Measurements from ENCODE around the gene HHIPL1. TPM values are rescaled to one million over a fixed set of nuclear protein-coding genes. Genes with fewer than 3 reads are reported as not detected.

The HHIPL1 gene
- polyA plus RNA-seq (ENCODE audit: insufficient read length in 4 of 4): 1 to 10 TPM; 1.7 to 2.0 (median 1.8) TPM

DNA sequence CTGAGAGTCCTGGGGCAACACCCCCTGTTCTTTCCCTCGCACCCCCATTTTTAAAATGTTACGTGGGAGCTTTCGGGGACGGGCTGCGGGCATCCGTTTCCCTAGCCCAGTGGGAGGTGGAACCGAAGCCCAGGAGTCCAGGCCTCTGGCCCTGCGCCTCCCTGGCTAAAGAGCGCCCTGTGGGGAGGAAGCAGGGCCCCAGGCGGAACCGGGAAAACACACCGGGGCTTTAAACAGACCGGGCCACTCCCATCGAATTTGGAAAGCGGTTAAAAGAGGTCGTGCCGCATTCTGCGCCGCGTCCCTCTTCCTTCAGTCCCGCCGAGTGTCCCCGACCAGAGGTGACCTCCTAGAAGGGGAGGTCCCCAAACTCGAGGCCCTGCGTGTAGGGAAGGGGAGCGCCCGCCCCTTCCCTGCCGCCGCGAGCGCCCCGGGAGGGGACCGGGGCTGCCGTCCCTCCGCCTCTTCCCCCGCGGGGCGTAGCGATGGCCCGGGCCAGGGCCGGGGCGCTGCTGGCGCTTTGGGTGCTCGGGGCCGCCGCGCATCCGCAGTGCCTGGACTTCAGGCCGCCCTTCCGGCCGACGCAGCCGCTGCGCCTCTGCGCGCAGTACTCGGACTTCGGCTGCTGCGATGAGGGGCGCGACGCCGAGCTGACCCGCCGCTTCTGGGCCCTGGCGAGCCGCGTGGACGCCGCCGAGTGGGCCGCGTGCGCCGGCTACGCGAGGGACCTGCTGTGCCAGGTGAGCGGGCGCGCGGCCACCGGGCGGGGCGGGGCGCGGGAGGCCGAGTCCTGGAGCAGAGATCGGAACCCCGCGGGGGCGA, at the start of gene HHIPL1:
Gene HHIPL1, plus strand, starts transcription at position 407 of the 822 bp plus-strand sequence. Its CDS starts 79 bp downstream, at position 486.
- no peak for DNase-seq (ENCODE audit: low read depth in 4 of 4, low spot score in 3 of 4)

DNA sequence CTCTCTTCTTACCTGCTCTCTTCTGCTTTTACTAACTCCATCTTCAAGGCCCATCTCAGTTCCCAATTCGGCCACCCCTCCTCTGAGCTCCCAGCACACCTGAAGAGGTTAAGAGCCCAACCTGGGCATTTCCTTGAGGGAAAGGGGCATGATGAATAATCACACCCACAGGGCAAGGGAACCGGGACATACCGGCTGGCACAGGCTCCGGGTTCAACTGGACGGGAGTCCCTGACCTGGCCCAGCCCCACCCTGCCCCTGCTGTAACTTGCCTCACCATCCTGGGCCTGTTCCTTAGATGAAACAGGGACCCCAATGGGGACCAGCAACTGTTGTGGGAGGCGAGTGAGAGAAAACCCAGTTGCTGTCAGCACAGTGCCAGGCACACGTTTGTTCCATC, 49.4 kb upstream of the HHIPL1 start:
- DNase-seq (ENCODE audit: low read depth in 4 of 4, low spot score in 3 of 4): no peak

DNA sequence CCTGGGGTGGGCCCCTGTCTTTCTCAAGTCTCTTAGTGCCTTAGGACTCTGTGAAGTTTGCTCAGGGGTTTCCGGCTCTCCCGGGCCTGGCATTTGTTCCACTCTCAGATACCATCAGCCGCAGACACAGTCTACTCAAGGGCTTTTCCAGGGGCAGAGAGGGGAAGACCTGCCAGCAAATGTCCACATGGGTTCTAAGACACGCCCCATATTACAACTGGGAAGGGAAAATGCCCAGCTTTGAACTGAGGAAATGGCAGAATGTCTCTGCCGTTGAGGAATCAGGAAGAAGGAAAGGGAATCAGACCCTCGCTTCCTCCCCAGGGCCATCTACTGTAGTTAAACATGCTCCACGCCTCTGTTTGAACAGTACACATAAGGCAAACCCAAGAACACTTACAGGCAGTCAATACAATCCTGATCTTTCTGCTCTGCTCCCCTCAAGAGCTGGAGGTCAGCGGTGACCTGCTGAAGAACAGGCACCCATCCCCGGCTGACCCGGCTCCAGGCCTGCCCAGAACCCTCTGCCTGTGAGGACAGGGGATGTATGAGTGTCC, 48.8 kb upstream of the HHIPL1 start:
- DNase-seq (ENCODE audit: low read depth in 4 of 4, low spot score in 3 of 4): no peak

DNA sequence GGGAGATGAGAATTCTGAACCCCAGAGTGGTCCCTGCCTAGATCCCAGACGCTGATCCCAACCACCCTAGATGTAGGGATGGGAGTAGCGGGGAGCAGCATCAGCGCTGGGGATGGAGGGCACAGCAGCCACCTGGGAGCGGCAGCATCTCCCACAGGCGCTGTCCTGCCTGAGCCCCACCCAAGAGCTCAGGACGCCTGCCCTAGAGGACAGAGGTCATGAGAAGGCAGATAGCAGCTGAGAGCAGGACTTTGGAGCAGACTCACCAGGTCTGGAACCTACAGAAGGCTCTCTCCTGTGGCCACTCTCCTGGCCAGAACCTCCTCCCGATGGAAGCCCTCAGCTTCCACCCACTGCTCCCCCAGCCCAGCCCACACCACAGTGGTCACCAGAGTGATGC, 48.2 kb upstream of the HHIPL1 start:
- no peak for DNase-seq (ENCODE audit: low read depth in 4 of 4, low spot score in 3 of 4)

DNA sequence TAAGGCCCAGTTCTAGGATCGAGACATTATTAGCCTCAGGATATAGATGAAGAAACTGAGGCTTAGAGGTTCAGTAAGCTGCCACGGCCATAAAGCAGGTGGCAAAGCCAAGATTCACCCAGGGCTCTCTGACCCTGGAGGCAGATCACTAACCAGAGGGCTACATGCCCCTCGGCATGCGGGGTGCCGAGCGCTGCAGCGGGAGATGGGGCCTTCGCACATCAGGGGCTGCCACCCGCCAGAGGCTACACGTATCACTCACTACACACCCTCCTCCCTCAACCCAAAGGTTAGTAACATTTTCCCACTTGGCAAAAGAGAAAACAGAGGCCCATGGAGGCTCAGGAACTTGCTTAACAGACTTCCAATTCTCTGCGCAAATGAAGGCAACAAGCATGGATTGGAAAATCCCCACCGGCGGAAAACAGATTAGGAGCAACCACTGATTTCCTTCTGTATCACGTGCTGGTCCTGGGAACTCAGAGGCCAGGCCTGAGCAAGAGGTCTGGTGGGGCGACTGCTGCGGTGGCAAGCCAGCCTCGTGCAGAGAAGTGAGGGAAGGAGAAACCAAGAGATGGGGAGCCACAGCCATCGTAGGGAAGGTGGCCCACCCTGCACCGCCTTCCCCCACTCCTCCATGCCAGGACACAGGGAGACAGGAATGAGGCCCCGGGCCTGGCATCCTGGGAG, 46.9 kb upstream of the HHIPL1 start:
- DNase-seq (ENCODE audit: low read depth in 4 of 4, low spot score in 3 of 4): no peak

DNA sequence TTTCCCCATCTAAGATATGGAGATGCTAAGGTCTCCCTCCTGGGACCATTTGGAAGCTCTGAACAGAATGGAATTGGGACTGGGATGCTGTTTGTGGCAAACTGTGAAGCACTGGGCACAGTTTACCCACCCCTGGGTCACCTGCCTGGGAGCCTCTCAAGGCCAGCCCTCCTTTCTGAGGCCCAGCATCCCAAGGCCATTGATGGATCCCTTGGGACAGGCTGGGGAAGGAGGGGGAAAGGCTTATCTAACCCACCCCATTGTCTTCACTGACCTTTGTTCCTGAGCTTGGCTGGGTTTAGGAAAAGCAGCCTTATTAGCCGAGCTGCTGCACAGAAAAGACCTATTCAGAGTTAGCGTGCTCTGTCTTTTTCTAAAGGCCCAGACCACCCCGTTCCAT, 46.2 kb upstream of the HHIPL1 start:
- no peak for DNase-seq (ENCODE audit: low read depth in 4 of 4, low spot score in 3 of 4)

DNA sequence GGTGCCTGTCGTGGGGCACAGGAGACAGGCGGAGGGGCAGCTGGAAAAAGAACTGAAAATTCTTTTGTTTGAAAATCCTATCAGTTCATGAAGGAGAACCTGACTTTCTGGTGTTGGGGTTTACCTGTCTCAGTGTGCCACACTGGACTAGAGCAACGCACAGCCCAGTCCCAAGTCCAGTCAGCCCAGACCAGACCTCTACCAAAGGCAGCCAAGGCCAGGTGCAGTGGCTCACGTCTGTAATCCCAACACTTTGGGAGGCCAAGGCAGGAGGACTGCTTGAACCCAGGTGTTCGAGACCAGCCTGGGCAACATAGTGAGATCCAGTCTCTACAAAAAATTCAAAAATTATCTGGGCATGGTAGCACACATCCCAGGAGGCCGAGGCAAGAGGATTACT, 45.5 kb upstream of the HHIPL1 start:
- no peak for DNase-seq (ENCODE audit: low read depth in 4 of 4, low spot score in 3 of 4)

DNA sequence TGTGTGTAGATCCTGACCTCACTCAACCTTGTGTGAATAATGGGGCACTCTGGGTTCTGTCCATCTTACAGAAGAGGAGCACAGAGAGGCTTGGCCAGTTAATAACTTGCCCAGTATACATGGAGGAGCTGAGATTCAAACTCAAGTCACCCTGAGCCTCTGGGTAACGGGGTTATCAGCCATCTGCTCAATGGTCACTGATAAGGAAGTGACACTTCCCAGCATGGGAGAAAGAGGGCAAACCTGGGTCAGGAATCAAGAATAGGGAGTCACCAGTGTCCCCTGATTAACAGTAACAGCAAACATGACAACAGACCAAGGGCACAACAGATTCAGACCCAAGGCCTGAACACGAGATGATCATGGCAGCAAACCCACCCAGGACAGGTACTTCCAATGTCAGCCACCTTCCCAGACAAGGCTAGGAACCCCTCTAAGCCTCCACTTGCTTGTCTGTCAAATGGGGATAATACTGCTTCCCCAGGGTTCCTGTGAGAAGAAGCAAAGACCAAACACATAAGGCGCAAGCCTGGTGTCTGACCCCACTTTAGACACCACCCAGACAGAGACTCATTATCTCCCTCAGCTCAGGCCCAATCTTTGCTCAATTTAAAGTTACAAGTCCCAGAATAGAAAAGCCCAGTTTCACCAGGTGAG, 44.6 kb upstream of the HHIPL1 start:
- no peak for DNase-seq (ENCODE audit: low read depth in 4 of 4, low spot score in 3 of 4)

DNA sequence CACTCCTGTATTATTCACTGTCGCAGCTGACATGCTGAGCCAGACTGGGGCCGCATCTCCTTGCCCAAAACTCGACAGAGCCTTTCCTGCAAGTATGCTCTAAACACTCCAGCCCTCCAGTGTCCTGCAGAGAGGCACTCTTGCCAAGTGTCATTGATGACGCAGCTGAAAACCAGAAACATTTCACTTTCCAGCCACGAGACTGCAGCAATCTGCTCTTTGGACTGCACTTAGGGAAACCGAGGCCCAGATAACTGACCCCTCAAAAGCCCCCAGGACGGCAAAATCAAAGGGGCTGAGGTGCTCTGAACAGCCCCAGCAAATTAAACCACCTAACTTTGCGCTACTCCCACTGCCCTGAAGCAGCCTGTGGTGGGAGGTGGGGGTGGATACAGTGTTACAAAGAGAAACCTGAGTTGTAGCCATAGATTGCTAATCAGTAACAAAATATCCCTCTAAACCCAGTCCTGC, 43.5 kb upstream of the HHIPL1 start:
- no peak for DNase-seq (ENCODE audit: low read depth in 4 of 4, low spot score in 3 of 4)

DNA sequence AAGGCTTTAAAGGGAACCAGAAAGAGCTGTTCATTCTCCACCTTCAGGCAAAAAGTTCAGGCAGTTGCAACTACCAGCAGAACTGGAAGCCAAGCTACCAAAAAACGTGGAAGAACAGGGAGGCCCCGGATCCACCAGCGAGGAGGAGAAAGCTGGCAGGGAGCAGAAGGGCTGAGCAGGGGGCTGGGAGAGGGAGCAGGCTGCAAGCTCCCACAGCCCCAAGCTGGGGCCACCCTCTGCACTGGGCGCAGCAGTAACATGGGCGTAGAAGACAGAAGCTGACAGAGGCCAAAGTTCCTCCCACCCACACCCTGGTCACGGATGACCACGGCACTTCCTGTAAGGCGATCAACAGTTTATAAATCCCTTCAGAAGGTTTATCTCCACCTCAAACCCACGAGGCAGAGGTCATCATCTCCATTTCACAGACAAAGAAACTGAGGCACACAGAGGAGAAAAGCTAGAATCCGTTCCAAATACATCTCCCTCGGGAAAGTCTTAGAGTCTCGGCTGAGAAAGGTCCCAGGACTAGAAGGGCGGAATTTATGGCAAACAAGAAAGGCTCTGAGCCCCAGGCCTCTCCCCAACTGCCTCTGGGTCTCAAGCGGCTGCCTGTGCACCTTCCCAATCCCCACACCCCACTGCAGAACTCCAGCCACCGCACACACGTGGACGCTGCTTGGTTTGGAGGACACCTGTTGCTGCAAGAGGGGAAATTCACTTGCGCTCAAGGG, 42.7 kb upstream of the HHIPL1 start:
- no peak for DNase-seq (ENCODE audit: low read depth in 4 of 4, low spot score in 3 of 4)

DNA sequence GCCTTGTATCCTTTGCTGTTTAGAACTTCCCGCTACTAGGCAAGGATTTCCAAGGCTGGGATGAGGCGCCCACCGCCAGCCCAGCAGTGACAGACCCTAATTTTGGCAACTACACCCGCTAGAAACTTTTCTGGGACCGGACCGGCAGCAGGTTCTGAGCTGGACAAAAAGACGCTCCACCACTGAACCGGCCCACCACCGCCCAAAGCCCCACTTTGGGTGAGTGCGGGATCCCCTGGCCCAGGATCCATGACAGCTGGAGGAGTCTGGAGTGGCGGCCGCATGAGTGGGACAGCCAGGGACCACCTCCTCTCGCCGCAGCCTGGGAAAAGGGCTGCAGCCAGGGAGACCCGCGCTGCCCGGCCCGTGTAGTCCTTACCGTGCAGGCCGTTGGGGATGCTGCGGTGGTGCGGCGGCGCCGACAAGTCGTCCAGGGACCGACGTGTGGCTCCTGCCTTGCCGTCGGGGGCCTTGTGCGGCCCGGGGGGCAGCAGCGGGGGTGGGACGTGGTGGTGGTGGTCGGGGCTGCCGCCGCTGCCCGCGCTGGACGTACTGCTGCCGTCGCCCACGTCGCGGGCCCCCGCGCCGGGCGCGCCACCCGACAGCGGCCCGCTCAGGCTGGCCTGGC, 42.0 kb upstream of the HHIPL1 start:
- DNase-seq (ENCODE audit: low read depth in 4 of 4, low spot score in 3 of 4): no peak

DNA sequence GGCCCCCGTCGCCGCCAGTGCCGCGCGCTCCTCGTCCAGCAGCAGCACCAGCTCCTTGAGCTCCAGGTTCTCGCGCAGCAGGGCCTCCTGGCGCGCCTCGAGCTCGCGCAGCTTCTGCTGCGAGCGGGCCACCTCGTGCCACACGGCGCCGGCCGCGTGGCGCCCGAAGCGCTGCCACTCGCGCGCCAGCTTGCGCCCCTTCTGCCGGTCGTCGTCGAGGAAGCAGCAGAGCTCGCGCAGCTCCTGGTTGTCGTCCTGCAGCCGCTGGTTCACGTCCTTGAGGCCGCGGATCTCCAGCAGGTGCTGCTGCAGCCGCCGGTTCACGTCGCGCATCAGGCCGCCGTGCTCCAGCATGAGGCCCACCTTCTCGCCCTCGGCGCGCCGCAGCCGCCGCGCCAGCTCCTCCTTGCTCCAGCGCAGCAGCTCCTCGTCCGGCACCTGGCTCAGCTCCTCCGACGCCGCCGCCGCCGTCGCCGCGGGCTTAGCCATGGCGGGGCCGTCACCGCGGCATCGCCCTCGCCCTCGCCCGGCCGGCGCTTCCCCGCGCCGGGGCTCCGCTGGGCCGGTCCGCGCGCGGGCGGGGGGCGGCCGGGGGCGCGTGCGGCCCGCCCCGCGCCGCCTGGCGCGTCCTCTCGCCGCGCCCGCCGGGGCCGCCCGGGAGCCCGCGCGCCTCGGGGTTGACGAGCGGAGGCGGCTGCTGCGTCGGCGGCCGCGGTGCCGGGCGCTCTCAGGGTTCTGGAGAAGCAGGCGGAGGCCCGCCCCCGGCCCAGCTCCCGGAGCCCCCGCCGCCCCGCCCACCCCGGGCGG, 41.3 kb upstream of the HHIPL1 start, which contains the start of gene CCDC85C:
Gene CCDC85C, minus strand, starts transcription at position 737 of the 807 bp plus-strand sequence. Its CDS starts 248 bp downstream, at position 489.
- no peak for DNase-seq (ENCODE audit: low read depth in 4 of 4, low spot score in 3 of 4)

DNA sequence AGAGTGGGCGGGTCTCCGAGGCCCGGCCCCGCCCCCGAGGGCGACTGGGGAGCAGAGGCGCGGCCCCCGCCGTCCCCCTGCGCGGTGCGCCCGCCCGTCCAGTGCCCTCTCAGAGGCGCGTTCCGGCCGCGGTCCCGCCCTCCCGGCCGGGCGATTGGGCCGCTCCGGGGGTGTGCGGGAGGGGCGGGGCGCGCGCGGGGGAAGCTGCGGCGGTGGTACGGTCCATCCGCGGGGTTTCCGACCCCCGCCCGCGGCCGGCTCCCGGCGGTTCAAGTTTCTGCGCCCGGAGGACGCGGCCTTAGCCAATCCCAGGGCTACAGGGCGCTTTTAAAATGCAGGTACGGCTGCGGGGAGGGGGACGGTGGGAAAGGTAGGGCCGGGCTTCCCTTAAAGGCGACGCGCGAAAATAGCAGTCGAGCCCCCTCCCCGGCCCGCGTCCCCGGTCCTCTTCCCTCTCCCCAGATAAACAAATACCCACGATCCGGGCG, 40.6 kb upstream of the HHIPL1 start:
- peak; percentile 83 to 94 (median 92) for DNase-seq (ENCODE audit: low read depth in 4 of 4, low spot score in 3 of 4)

DNA sequence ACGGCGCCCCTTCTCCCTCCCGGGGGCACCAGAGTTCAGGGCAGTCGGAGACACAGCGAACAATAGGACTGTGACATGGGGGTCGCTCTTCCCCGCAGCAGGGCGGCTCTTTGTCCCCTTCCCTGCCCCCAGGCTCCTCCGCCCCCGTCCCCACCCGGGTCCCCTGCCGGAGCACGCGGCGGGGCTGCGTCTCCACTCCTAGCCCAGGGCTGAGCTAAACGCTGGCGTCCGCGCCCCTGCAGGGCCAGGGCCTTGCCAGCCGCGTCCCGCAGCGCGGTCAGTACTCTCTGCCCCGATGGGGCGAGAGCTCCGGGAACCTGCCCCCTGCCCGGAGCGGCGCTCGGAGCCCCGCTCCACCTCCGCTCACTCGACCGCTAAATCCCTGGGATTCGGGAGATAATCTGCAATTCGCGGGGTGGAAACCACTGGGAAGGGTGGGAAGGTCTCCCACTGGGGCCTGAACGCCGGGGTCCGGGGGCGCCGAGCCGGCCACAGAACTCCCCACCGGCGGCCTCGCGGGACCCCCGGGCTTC, 40.1 kb upstream of the HHIPL1 start:
- no peak for DNase-seq (ENCODE audit: low read depth in 4 of 4, low spot score in 3 of 4)

DNA sequence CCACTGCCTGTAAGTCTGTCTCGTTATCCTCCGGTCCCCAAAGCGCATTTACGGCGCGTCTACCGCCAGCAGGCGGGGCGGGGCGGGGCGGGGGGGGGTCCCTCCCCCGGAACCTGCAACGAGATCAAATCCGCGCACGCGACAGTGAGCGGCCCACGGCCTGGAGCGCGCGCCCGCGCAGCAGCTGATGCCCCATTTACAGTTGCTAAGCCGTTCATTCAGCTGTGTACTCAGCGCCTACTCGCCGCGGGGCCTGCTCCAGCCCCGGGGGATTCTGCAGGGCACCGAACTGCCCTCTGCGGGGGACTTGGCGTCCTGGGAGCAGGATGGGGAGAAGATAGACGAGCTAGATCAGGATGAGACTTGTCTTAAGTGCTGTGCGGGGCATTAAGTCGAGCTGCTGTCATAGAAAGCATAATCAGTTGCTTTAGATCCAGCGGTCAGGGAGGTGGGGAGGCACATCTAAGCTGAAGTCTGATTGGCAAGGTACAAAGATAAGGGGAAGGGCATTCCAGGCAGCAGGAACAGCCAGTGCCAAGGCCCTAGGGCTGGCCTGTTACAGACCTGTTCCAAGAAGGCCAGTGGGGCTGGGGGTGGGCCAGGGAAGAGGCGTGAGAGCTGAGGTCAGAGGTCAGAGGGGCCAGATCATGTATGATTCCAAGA, 39.5 kb upstream of the HHIPL1 start:
- no peak for DNase-seq (ENCODE audit: low read depth in 4 of 4, low spot score in 3 of 4)

DNA sequence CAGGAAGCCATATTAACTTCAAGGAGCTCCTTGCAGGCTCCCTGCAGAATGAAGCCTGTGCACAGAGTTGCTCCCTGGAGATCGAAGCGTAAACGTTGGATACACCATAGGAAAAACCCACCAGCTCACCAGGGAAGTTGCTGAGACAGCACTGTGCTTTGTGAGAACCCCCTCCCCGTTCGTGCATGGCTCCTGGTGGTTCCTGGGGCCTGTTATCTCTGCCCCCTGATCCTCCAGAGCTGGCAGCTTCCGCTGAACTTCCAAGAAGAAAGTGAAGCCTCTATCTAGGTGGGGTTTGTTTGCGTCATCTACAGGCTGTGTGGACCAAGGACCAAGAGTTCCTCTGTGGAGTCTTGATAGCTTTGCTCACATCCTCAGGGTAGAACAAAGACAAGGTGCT, 38.6 kb upstream of the HHIPL1 start:
- DNase-seq (ENCODE audit: low read depth in 4 of 4, low spot score in 3 of 4): no peak

DNA sequence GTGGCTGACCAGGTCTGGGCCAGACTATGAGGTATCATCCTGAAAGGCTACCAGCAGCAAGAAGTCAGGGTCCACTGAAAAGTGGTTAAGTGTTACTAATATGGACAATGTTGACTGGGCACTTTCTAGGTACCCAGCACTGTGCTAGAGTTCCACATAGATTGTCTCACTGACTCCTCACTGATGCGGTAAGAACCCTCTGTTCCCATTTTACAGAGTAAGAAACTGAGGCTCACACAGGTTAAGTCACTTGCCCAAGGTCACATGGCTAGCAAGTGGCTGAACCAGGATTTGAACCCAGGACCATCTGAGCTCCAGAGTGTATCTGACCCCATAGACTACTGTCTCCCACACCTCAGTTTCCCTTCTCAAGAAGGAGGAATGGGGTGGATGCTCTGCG, 36.3 kb upstream of the HHIPL1 start:
- DNase-seq (ENCODE audit: low read depth in 4 of 4, low spot score in 3 of 4): no peak

All from right renal pelvis (tissue), 4 donors.